VCaP (cell line): ENCODE data around the gene KRT36.

Source experiments
- H3K27ac ChIP-seq: fragments of 450-650 bp; 2 replicates; pipeline ENCODE4 v1.5.1; 2017
- CTCF ChIP-seq: fragments of 450-650 bp; conservative IDR thresholded peaks from 2 replicates; pipeline ENCODE4 v1.5.1; 2017; ENCODE audit warnings: mild to moderate bottlenecking, moderate library complexity

KRT36 gene

GRCh38 chr17:41452281-41452680 is 37.4 kb downstream of the KRT36 start:
- H3K27ac ChIP-seq, result no peak overlapping the region
- no peak for TF ChIP-seq CTCF

GRCh38 chr17:41451154-41451728 is 38.5 kb downstream of the KRT36 start:
- H3K27ac ChIP-seq, result no peak overlapping the region
- TF ChIP-seq CTCF, result no peak

DNA sequence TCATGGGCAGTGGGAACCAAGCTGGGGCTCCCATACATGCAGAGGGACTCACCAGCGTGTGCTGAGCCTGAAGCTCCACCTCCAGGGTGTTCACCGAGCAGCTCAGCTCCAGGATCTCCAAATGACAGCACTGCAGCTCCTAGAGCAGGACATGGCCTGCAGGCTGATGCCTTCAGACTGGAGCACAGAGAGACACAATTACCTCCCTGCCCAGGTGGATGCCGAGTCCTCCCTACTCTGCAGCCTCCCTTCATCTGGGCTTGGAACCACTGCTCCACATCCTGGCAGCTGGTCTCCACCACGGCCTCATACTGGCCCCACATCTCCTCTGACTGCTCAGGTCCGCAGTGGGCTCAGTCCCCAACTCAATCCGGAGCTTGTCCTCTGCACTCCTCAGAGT is 40.7 kb downstream of the KRT36 start:
- no peak overlapping the region for H3K27ac ChIP-seq
- no peak for TF ChIP-seq CTCF

DNA sequence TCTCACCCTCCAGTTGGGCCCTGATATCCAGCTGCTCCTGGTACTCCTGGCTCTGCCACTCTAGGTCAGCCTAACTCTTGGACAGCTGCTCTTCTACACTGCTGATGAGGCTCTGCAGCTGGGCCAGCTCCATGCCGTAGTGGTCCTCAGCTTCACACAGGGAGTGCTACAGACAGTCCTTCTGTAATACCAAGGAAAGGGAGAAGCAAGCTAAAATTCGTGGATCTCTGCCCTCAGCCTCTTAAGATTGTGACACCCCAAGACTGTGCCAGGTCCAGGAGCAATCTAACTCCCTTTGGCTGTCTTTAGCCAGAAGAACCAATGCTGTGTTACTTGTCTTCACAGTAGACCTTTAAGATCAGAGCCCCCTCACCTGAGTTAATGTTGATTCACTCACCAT is 41.2 kb downstream of the KRT36 start:
- no peak for TF ChIP-seq CTCF
- H3K27ac ChIP-seq, result no peak overlapping the region

- no peak for TF ChIP-seq CTCF
- H3K27ac ChIP-seq, result no peak overlapping the region
Measured at GRCh38 chr17:41446806-41447205, 42.9 kb downstream of the KRT36 start.

GRCh38 chr17:41444640-41445039 is 45.1 kb downstream of the KRT36 start:
- no peak for TF ChIP-seq CTCF
- no peak overlapping the region for H3K27ac ChIP-seq

DNA sequence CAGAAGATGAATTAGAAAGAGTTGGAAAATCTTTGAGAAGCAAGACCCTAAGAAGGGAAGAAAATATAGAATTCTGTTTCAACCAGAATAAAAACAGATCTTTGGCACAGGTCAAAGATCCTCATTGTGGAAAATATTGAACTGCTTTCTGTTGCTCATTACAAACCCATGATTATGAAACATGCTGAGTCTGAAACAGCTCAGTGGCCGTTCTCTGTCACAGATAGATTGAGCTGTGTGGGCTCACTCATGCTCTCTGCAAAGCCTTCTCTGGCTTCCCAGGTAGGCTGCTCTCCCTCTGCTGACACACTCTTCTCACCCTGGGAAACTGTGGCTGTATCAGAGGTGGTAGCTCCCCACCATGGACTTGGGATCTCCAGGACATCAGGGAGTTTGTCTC is 45.5 kb downstream of the KRT36 start:
- no peak overlapping the region for H3K27ac ChIP-seq
- TF ChIP-seq CTCF, result no peak
